Activated T-helper 1 cell treated with anti-CD3 and anti-CD28 coated beads, Interleukin-2, amount 50 U/mL, for 16 hours (primary cell): ENCODE measurements around the gene CROCC.

Source experiments
- DNase-seq, 2 donors: peaks; one replicate each; pipeline ENCODE4 v3.0.0-alpha.2; 2020; ENCODE audit warnings: low read depth in 1 of 2, low spot score in 1 of 2

Gene CROCC

GRCh38 chr1:16982902-16983301, 61.2 kb downstream of the CROCC start:
- DNase-seq, result no peak

GRCh38 chr1:16983649-16984048, 61.9 kb downstream of the CROCC start:
- no peak for DNase-seq

DNA sequence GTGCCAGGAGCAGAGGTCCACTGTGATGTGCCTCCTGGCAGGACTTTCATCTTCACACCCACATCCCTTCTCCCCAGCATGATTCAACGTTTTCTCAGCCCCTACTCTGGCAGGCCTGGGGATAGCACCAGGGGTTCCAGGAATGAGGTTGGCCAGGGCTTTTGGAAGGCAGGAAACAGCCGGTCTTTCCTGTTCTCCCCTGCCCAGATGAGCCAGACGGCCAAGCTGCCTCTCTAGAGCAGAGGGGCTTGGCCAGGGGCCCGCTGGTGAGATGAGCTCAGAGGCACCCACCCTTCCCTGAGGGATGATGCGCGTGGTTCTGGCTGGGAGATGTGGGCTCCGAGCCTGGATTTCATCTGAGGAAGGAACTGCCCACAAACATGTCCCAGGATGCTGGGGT, 63.0 kb downstream of the CROCC start:
- no peak for DNase-seq

- DNase-seq, result no peak
These were observed 64.4 kb downstream of the CROCC start for GRCh38 chr1:16986113-16986512.

DNA sequence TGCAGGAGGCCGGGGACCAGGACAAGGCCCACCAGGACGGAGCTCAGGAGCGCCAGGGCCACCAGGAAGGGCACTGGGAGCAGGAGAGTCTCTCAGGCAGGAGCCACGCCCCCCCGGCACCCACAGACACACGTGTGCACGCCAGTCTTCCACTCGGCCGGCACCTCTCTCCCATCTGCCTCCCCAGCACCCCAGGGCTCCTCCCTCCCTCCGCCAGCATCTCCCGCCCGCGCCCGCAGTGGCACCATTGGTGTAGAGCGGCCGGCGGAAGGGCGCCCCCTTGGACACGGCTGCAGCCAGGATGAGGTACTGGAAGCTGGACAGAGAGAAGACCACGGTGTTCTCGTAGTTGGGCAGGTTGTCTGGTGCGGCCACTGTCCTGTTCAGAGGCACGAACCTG, 64.8 kb downstream of the CROCC start:
- DNase-seq, result no peak

DNA sequence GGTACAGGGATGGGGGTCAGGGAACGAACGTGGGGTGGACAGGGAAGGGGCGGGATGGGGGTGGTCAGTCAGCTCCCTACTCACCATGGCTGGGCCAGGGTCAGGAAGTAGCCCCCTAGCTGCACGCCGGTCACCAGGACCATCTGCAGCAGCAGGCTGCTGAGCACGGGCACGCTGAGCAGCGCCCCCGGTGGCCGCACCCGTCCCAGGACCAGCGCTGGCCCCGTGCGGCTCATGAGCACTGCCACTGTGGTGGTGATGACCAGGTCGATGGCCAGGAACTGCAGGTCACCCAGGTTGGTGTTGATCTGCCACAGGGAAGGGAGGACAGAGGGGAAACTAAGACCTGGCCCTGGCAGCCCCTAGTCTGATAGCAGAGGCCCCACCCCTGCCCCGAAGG, 65.2 kb downstream of the CROCC start:
- no peak for DNase-seq

DNA sequence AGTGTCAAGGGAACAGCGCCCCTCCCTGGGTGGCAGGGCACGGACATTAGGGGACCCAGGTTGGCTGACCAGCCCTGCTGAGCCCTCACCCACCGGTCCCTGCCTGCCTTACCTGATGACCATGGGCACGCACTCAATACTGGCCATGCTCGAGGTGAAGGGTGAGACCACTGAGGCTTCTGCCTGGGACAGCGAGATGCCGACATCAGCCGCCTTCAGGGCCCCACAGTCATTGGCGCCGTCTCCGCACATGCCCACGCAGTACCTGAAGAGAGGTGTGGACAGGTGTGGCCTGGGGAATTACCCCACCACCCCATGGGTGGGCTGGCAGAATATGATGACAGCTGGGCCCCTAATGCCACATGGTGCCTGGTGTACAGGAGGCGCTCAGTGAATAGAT, 66.5 kb downstream of the CROCC start:
- no peak for DNase-seq

DNA sequence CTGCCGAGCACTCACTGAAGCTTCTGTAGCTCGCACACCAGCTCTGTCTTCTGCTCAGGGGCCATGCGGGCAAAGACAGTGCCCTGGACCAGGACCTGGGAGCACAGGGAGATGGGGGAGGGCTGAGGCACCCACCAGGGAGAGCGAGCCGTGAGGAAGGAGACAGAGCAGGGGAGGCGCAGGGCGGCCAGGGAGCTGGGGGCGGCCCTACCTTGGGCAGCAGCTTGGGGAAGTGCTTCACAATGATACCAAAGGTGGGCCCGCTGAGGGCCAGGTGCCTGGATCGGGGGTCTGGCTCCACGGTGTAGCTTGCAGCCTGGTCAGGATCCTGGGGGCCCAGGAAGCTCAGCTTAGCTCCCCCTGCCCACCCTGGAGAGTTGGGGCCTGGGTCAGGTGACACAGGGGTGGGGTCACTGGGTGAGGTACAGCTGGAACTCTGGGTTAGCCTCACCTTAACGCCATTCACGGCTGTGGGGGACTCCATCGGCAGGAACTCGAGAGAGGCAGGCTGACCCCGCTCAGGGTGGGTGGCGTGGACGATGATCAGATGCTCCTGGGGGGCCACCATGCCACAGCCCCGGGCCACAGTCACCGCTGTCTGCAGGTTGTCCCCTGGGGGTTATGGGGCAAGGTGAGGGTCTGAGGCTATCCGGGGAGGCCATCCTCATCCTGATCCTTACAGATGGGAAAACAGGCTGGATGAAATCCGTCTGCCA, 68.1 kb downstream of the CROCC start:
- no peak for DNase-seq

DNA sequence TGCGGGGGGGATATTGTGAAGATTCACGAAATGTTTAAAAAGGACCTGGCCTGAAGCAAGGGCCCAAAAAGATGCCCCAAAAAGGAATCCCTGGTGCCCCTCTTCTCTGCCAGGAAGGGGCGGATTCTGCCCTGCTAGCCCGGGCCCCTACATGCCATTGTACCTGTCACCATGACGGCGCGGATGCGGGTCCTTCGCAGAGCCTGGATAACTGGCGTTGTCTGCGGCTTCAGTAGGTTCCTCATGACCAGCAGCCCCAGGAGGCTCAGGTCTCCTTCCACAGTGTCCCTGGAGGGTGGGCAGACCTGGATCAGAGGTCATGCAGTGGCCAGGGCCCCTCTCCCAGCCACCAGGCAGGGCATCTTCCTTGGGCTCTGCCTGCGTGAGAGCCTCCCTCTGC, 69.8 kb downstream of the CROCC start:
- DNase-seq, result no peak

DNA sequence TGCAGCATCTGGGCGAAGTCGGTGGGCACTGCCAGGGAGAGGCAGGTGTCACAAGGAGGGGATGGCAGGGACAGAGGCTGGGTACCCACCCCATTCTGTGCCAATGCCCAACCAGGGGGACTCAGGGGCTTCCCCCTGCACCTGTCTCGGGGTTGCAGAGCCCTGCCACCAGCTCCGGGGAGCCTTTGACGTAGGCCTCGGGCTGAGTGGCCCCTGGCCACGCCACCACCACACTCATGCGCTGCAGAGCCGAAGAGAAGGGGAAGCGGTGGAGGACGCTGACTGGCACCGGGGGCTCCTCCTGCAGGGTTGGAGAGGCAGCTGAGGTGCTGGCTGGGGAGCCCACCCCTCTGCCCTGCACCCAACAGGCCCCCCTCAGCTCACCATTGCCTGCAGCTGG, 70.4 kb downstream of the CROCC start:
- no peak for DNase-seq

- no peak for DNase-seq
These were observed 70.9 kb downstream of the CROCC start for GRCh38 chr1:16992675-16993074.

GRCh38 chr1:16993521-16994038, 71.8 kb downstream of the CROCC start:
- no peak for DNase-seq

GRCh38 chr1:16996845-16997244, 75.1 kb downstream of the CROCC start:
- no peak for DNase-seq

GRCh38 chr1:16998589-16998988, 76.9 kb downstream of the CROCC start:
- DNase-seq, result no peak

DNA sequence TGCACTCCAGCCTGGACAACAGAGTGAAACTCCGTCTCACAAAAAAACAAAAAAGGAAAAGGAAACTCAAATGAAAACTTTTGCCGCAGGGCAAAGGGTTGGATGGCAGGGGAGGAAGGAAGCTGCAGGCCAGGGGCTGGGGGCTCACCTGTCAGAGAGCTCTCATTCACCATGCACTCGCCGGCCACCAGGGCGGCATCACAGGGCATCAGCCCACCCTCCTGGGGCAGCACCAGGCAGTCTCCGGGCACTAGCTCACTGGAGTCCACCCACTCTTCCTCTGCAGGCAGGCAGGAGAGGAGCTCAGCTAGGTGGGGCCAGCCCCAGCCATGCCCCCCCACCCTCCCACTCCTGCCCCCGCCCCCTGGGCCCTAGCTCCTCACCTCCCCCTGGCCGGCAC, 78.1 kb downstream of the CROCC start:
- DNase-seq, result no peak

DNA sequence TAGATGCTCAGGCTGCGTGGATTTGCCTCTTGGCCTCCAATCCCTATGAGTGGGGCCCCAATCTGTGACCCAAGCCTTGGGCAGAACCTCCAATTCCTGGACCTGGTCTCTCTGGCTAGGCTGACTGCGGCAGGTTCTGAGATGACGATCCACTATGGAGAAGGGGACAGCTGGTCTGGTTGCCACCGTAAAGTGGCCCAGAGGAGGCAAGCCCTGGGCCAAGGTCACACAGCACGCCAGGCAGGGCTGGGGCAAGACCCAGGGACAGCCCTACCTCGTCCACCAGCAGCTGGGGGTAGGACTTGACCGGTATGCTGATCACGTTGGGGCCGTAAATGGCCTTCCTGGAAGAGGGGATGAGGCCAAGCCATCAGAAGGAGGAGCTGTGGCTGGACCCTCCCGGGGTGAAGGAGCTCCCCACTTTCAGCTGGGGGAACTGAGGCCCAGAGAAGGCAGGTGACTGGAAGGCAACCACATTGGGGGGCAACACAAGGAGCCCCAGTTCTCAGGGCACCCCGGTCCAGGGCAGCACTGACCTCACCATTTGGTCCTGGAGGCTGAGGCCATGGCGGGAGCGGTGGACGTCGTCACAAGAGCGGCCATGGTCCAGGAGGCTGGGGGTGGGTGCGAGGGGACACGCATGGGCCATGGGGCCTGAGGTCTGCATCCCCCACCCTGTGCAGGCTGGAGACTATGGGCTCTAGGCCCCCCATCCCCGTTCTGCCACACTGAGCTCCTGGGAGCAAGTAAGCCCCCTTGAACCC, 80.2 kb downstream of the CROCC start:
- DNase-seq, result no peak

DNA sequence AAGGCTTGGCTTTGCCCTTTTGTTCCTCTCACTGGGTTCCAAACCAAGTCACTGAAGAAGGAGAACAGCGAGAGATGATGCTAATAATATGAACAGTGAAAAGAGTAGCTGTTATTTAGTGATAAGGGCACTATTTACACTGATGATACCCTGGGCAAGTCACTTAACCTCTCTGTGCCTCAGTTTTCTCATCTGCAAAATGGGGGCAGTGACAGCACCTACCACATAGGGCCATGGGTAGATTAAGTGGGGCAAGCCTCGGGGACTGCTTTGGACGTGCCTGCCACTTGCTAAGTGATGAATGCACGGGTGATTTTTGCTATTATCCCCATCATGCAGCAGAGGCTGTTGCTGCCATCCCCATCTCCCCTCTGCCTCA, 80.8 kb downstream of the CROCC start:
- DNase-seq, result no peak

GRCh38 chr1:17004466-17005364, 83.0 kb downstream of the CROCC start:
- no peak for DNase-seq

DNA sequence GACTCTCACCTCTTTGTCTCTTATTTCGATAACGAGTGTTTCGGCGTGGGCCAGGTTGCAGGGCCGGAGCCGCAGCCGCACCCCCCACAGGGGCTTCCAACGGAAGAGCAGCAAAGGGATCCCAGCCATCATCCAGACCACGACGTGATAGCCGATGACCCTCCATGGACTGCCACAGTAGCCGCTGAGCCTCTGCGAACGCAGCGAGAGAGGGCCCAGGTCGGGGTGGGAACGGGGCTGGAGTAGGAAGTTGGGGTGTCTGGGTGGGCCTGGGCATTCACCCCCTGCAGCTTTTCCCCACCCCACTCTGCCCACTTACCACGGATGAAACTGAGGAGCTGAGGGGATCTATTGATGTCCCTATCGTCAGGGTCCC, 83.6 kb downstream of the CROCC start:
- DNase-seq, result no peak

- no peak for DNase-seq
These were observed 85.4 kb downstream of the CROCC start for GRCh38 chr1:17007121-17007520.

DNA sequence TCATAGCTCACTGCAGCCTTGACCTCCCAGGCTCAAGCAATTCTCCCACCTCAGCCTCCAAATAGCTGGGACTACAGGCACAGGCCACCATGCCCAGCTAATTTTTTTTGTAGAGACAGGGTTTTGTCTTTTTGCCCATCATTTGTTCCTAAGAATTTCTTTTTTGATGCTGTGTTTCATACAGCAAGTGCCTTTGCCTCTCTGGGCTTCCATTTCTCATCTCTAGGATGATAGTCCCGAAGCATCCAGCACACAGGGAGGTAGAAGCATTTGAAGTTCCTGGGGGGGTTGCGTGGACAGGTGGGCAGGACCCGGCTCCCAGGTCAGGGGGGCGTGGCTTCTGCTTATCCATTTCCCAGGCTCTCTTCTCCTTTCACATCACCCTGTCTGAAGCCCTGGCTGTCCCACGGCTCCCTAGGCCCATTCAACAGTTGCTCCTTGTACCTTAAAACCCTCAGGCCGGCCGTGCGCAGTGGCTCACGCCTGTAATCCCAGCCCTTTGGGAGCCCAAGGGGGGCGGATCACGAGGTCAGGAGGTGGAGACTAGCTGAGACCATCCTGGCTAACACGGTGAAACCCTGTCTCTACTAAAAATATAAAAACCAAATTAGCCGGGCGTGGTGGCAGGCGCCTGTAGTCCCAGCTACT, 86.6 kb downstream of the CROCC start:
- no peak for DNase-seq
